Endodermal cell (in vitro differentiated cells): ENCODE measurements around the gene CRLF3. TPM values are rescaled to one million over a fixed set of nuclear protein-coding genes. Genes with fewer than 3 reads are reported as not detected.

Source experiments
- total RNA-seq, 2 donors: library from RNA; stranded (reverse); fragmentation: NEBNext Ultra II Directional in 1 of 2; extraction: Animal tissue kit (Norgen Biotek cat#: 25700) in 1 of 2; gene quantifications; 2 replicates in 1 of 2; 3 replicates in 1 of 2; pipeline ENCODE4 v1.2.1, GENCODE V29; 2021

The CRLF3 gene
- total RNA-seq, 2 donors from 2014 or later: 26.1 to 31.2 TPM

Other genes starting within 250 kb of the CRLF3 start
- 10 to 100 TPM; 20.3 to 29.7 TPM for gene ATAD5, start 7.3 kb upstream of the CRLF3 start, total RNA-seq
- 10 to 100 TPM; 14.4 to 15.2 TPM for gene TEFM, start 81.5 kb upstream of the CRLF3 start, total RNA-seq
- gene ADAP2, start 97.3 kb upstream of the CRLF3 start, total RNA-seq: 1 to 10 TPM; 1.8 TPM
- 10 to 100 TPM; 14.8 to 20.7 TPM for gene RNF135, start 146.3 kb upstream of the CRLF3 start, total RNA-seq